ENCODE data around the gene CGGBP1.
A peak's percentile ranks its signal among the peaks of the same experiment; 100 is the strongest.

CGGBP1 gene

GRCh38 chr3:88058581-88059379 is at the start of gene CGGBP1, which contains the start of gene ZNF654:
Gene CGGBP1 (minus strand): TSS chr3:88059005. CDS start chr3:88055976, 3,029 bp downstream.
Gene ZNF654 (plus strand): TSS chr3:88059255. CDS start chr3:88059320, 65 bp downstream.
- DNase-seq (ENCODE audit: low read depth in 2 of 2, low spot score in 1 of 2), result peak; percentile 98 to 99

GRCh38 chr3:88105325-88105724 is 46.5 kb upstream of the CGGBP1 start:
- DNase-seq (ENCODE audit: low read depth in 2 of 2, low spot score in 1 of 2), result no peak

- DNase-seq (ENCODE audit: low read depth in 2 of 2, low spot score in 1 of 2), result no peak
Observed at GRCh38 chr3:88101142-88101541, 42.3 kb upstream of the CGGBP1 start.

- no peak for DNase-seq (ENCODE audit: low read depth in 2 of 2, low spot score in 1 of 2)
Observed at GRCh38 chr3:88093266-88093665, 34.5 kb upstream of the CGGBP1 start.

- no peak for DNase-seq (ENCODE audit: low read depth in 2 of 2, low spot score in 1 of 2)
Observed at GRCh38 chr3:88092270-88092669, 33.5 kb upstream of the CGGBP1 start.

GRCh38 chr3:88090681-88091080 is 31.9 kb upstream of the CGGBP1 start:
- DNase-seq (ENCODE audit: low read depth in 2 of 2, low spot score in 1 of 2), result no peak

GRCh38 chr3:88084097-88084501 is 25.3 kb upstream of the CGGBP1 start:
- DNase-seq (ENCODE audit: low read depth in 2 of 2, low spot score in 1 of 2), result no peak

- DNase-seq (ENCODE audit: low read depth in 2 of 2, low spot score in 1 of 2), result no peak
Observed at GRCh38 chr3:88082854-88083253, 24.0 kb upstream of the CGGBP1 start.

GRCh38 chr3:88078932-88079331 is 20.1 kb upstream of the CGGBP1 start:
- DNase-seq (ENCODE audit: low read depth in 2 of 2, low spot score in 1 of 2), result no peak

- no peak for DNase-seq (ENCODE audit: low read depth in 2 of 2, low spot score in 1 of 2)
Observed at GRCh38 chr3:88076712-88077111, 17.9 kb upstream of the CGGBP1 start.

- no peak for DNase-seq (ENCODE audit: low read depth in 2 of 2, low spot score in 1 of 2)
Observed at GRCh38 chr3:88075497-88075896, 16.7 kb upstream of the CGGBP1 start.

- no peak for DNase-seq (ENCODE audit: low read depth in 2 of 2, low spot score in 1 of 2)
Observed at GRCh38 chr3:88075072-88075471, 16.3 kb upstream of the CGGBP1 start.

GRCh38 chr3:88061746-88062145 is 2.9 kb upstream of the CGGBP1 start:
- DNase-seq (ENCODE audit: low read depth in 2 of 2, low spot score in 1 of 2), result no peak

GRCh38 chr3:88059380-88060170 is 770 bp upstream of the CGGBP1 start:
- DNase-seq (ENCODE audit: low read depth in 2 of 2, low spot score in 1 of 2), result no peak

GRCh38 chr3:88058306-88058580 is 562 bp downstream of the CGGBP1 start:
- no peak for DNase-seq (ENCODE audit: low read depth in 2 of 2, low spot score in 1 of 2)

GRCh38 chr3:88057630-88058305 is 1.0 kb downstream of the CGGBP1 start:
- DNase-seq (ENCODE audit: low read depth in 2 of 2, low spot score in 1 of 2), result no peak

GRCh38 chr3:88046766-88047165 is 12.0 kb downstream of the CGGBP1 start:
- no peak for DNase-seq (ENCODE audit: low read depth in 2 of 2, low spot score in 1 of 2)

- DNase-seq (ENCODE audit: low read depth in 2 of 2, low spot score in 1 of 2), result no peak
Observed at GRCh38 chr3:88044411-88044810, 14.4 kb downstream of the CGGBP1 start.

GRCh38 chr3:88041005-88041404 is 17.8 kb downstream of the CGGBP1 start:
- DNase-seq (ENCODE audit: low read depth in 2 of 2, low spot score in 1 of 2), result no peak

- no peak for DNase-seq (ENCODE audit: low read depth in 2 of 2, low spot score in 1 of 2)
Observed at GRCh38 chr3:88040529-88040928, 18.3 kb downstream of the CGGBP1 start.

- DNase-seq (ENCODE audit: low read depth in 2 of 2, low spot score in 1 of 2), result no peak
Observed at GRCh38 chr3:88038566-88038965, 20.2 kb downstream of the CGGBP1 start.

GRCh38 chr3:88036221-88036620 is 22.6 kb downstream of the CGGBP1 start:
- no peak for DNase-seq (ENCODE audit: low read depth in 2 of 2, low spot score in 1 of 2)
